KBM-7 (cell line): ENCODE results near the gene PF4V1.

Source experiments
- DNase-seq: peaks from one replicate; pipeline ENCODE4 v3.0.0-alpha.2; 2015
- in situ Hi-C: fragments of 300-500 bp; cut with MboI; formaldehyde crosslinking; loops from 2 replicates; pipeline ENCODE4 v1.14.3; 2020; ENCODE audit warnings: low sequenced_read_pairs, low pct_unique_long_range_greater_than_20kb, mixed read lengths

Gene PF4V1

GRCh38 chr4:73843369-73843768 is 9.7 kb upstream of the PF4V1 start:
- in situ Hi-C loops = no loop called here
- DNase-seq = no peak

GRCh38 chr4:73844345-73844744 is 8.8 kb upstream of the PF4V1 start:
- DNase-seq = no peak
- in situ Hi-C loops = no loop called here

GRCh38 chr4:73844806-73845205 is 8.3 kb upstream of the PF4V1 start:
- DNase-seq = no peak
- in situ Hi-C loops = no loop called here

GRCh38 chr4:73847526-73848182 is 5.4 kb upstream of the PF4V1 start:
- DNase-seq = peak; percentile 44
- in situ Hi-C loops = no loop called here

- DNase-seq = no peak
- in situ Hi-C loops = no loop called here
Measured at GRCh38 chr4:73848183-73848777, 4.8 kb upstream of the PF4V1 start.

- in situ Hi-C loops = no loop called here
- DNase-seq = no peak
Measured at GRCh38 chr4:73850261-73850970, 2.7 kb upstream of the PF4V1 start.

GRCh38 chr4:73851293-73851692 is 1.8 kb upstream of the PF4V1 start:
- in situ Hi-C loops = no loop called here
- no peak for DNase-seq

- DNase-seq = no peak
- in situ Hi-C loops = no loop called here
Measured at GRCh38 chr4:73852771-73853170, 325 bp upstream of the PF4V1 start.

GRCh38 chr4:73853718-73854473 is 800 bp downstream of the PF4V1 start:
- in situ Hi-C loops = no loop called here

GRCh38 chr4:73855406-73855805 is 2.3 kb downstream of the PF4V1 start:
- in situ Hi-C loops = no loop called here
- no peak for DNase-seq

More at GRCh38 chr4:73853718-73854473, 800 bp downstream of the PF4V1 start:
- no peak for DNase-seq

GRCh38 chr4:73856518-73856917 is 3.4 kb downstream of the PF4V1 start:
- DNase-seq = no peak
- in situ Hi-C loops = no loop called here

- no peak for DNase-seq
- in situ Hi-C loops = no loop called here
Measured at GRCh38 chr4:73859614-73860088, 6.6 kb downstream of the PF4V1 start.

- no peak for DNase-seq
- in situ Hi-C loops = no loop called here
Measured at GRCh38 chr4:73860181-73860580, 7.1 kb downstream of the PF4V1 start.

GRCh38 chr4:73860917-73861316 is 7.8 kb downstream of the PF4V1 start:
- in situ Hi-C loops = no loop called here
- no peak for DNase-seq

GRCh38 chr4:73862322-73862721 is 9.2 kb downstream of the PF4V1 start:
- in situ Hi-C loops = no loop called here
- no peak for DNase-seq

- in situ Hi-C loops = no loop called here
- peak; percentile 14 for DNase-seq
Measured at GRCh38 chr4:73864365-73864764, 11.3 kb downstream of the PF4V1 start.

- DNase-seq = no peak
- in situ Hi-C loops = no loop called here
Measured at GRCh38 chr4:73864961-73865360, 11.9 kb downstream of the PF4V1 start.

GRCh38 chr4:73865431-73866096 is 12.5 kb downstream of the PF4V1 start:
- in situ Hi-C loops = no loop called here
- no peak for DNase-seq

- no peak for DNase-seq
- in situ Hi-C loops = no loop called here
Measured at GRCh38 chr4:73866246-73866645, 13.2 kb downstream of the PF4V1 start.
